ENCODE results near the gene FADS6. TPM values are rescaled to one million over a fixed set of nuclear protein-coding genes. Genes with fewer than 3 reads are reported as not detected.
A peak's percentile ranks its signal among the peaks of the same experiment; 100 is the strongest.

FADS6 gene
- total and polyA plus RNA-seq, 7 donors = 0.01 TPM; not detected in 6

- intact Hi-C loops (cut with DNase I) = no loop called here
- DNase-seq (no peak), ATAC-seq (no peak)
- 60 to 65% (median 62%) methylated on average over 6 of the region's 6 CpGs for WGBS, 3 donors
- H3K36me3 ChIP-seq (ENCODE audit: insufficient read depth in 1 of 2, low read depth in 1 of 2) = no peaks in the 10 kb centered on the region
- no peak for TF ChIP-seq CTCF (IDR thresholded peaks at IDR 0.05)
- H3K27me3 ChIP-seq (ENCODE audit: insufficient read depth in 3 of 3, low read length in 2 of 3) = peaks cover 0 to 2% (median 0%) of the 10 kb centered on the region in 3 donors
- peak overlapping the region; percentile 83 for H3K4me3 ChIP-seq
- peaks cover 7% of the 10 kb centered on the region for H3K4me1 ChIP-seq
- H3K27ac ChIP-seq = peak overlapping the region; percentile 94
- no peaks in the 10 kb centered on the region for H3K9me3 ChIP-seq
Observed at GRCh38 chr17:74873874-74874614, 19.4 kb downstream of the FADS6 start.

GRCh38 chr17:74873037-74873873 lies 20.2 kb downstream of the FADS6 start:
- Histone ChIP-seq H3K27ac (peak overlapping the region; percentile 94), H3K4me1 (peaks cover 7% of the 10 kb centered on the region), H3K9me3 (no peaks in the 10 kb centered on the region), H3K36me3 (ENCODE audit: insufficient read depth in 1 of 2, low read depth in 1 of 2) (no peaks in the 10 kb centered on the region), H3K4me3 (peak overlapping the region; percentile 83), H3K27me3 (ENCODE audit: insufficient read depth in 3 of 3, low read length in 2 of 3) (peaks cover 0 to 2% (median 0%) of the 10 kb centered on the region in 3 donors)
- intact Hi-C loops (cut with DNase I) = no loop called here
- no peak for TF ChIP-seq CTCF (IDR thresholded peaks at IDR 0.05)
- ATAC-seq (peak; percentile 94 to 96 (median 94)), DNase-seq (peak; percentile 99 to 100)
- 0 to 1% (median 0%) methylated on average over 49 to 55 of the region's 55 CpGs for WGBS, 3 donors

GRCh38 chr17:74872313-74873036 lies 21.0 kb downstream of the FADS6 start, which contains the start of gene FDXR:
Gene FDXR, minus strand, starts transcription at chr17:74872994. Its CDS starts 50 bp downstream, at chr17:74872944.
- 6 to 9% (median 6%) methylated on average over 38 of the region's 38 CpGs for WGBS, 3 donors

More at GRCh38 chr17:74872313-74873036, 21.0 kb downstream of the FADS6 start, which contains the start of gene FDXR:
- H3K36me3 ChIP-seq (ENCODE audit: insufficient read depth in 1 of 2, low read depth in 1 of 2) = no peaks in the 10 kb centered on the region
- H3K27ac ChIP-seq = peak within 1 kb of the TSS; percentile 94
- DNase-seq (no peak), ATAC-seq (peak in 1 of 4 donors; percentile 8)
- intact Hi-C loops (cut with DNase I) = no loop called here
- H3K9me3 ChIP-seq = no peaks in the 10 kb centered on the region
- H3K4me3 ChIP-seq = peak within 1 kb of the TSS; percentile 83
- peaks cover 7% of the 10 kb centered on the region for H3K4me1 ChIP-seq
- TF ChIP-seq CTCF (IDR thresholded peaks at IDR 0.05) = no peak
- H3K27me3 ChIP-seq (ENCODE audit: insufficient read depth in 3 of 3, low read length in 2 of 3) = no peaks in the 10 kb centered on the region
